PC-3 (cell line): ENCODE results near the gene CCDC88B. TPM values are rescaled to one million over a fixed set of nuclear protein-coding genes. Genes with fewer than 3 reads are reported as not detected.

Experiments
- ATAC-seq: fragments of 200-7000 bp; cut with Tn5 transposase; 2 replicates; pipeline ENCODE4 v1.9.1; 2020; ENCODE audit warnings: mild to moderate bottlenecking, moderate library complexity
- BruUV-seq: library from RNA; stranded (reverse); fragments of 400-500 nt; replicated peaks from 2 replicates; lab custom pipeline; 2021; lab: Mats Ljungman, UMichigan
- CTCF ChIA-PET: fragments of 300-600 bp; sonication (Branson Sonifier 250); formaldehyde crosslinking; loops from one replicate; lab custom pipeline; 2022; ENCODE audit warnings: antibody characterized with exemption; lab: Charles Lee
- POLR2A ChIA-PET: fragments of 300-600 bp; sonication (Branson Sonifier 250); formaldehyde crosslinking; loops from one replicate; lab custom pipeline; 2022; ENCODE audit warnings: antibody characterized with exemption; ENCODE audit not compliant: unreplicated experiment; lab: Charles Lee
- DNase-seq: peaks from one replicate; pipeline ENCODE4 v3.0.0-alpha.2; 2015
- H2AFZ ChIP-seq: fragments of 300-600 bp; sonication (generic); 2 replicates; pipeline ENCODE4 v1.6.0; 2016; ENCODE audit warnings: antibody characterized with exemption, low read length
- H3F3A ChIP-seq: fragments of 300-600 bp; sonication (generic); one replicate; pipeline ENCODE4 v1.6.0; 2017; ENCODE audit warnings: antibody characterized with exemption, low read length, control low read depth, mild to moderate bottlenecking; ENCODE audit not compliant: unreplicated experiment
- H3K27ac ChIP-seq: fragments of 300-600 bp; sonication (generic); 2 replicates; pipeline ENCODE4 v1.5.1; 2016; ENCODE audit warnings: mild to moderate bottlenecking, low read length
- H3K27me3 ChIP-seq: fragments of 300-600 bp; sonication (generic); 2 replicates; pipeline ENCODE4 v1.6.1; 2016; ENCODE audit warnings: low read length, mixed read lengths
- H3K36me3 ChIP-seq: fragments of 300-600 bp; sonication (generic); 2 replicates; pipeline ENCODE4 v1.6.1; 2016; ENCODE audit warnings: low read depth, mixed run types, low read length, mixed read lengths
- H3K4me1 ChIP-seq: fragments of 300-600 bp; sonication (generic); 2 replicates; pipeline ENCODE4 v1.5.1; 2016; ENCODE audit warnings: low read length; ENCODE audit not compliant: insufficient read depth
- H3K4me2 ChIP-seq: fragments of 300-600 bp; sonication (generic); 2 replicates; pipeline ENCODE4 v1.6.0; 2016; ENCODE audit warnings: low read length
- H3K4me3 ChIP-seq: fragments of 300-600 bp; sonication (generic); 2 replicates; pipeline ENCODE4 v1.5.1; 2016; ENCODE audit warnings: mild to moderate bottlenecking, low read length, mixed read lengths
- H3K79me2 ChIP-seq: fragments of 300-600 bp; sonication (generic); 2 replicates; pipeline ENCODE4 v1.6.1; 2017; ENCODE audit warnings: low read length, mixed read lengths
- H3K9ac ChIP-seq: fragments of 300-600 bp; sonication (generic); 2 replicates; pipeline ENCODE4 v1.6.0; 2016; ENCODE audit warnings: mild to moderate bottlenecking, low read length
- H3K9me2 ChIP-seq: fragments of 300-600 bp; sonication (generic); replicated peaks from 2 replicates; pipeline ENCODE4 v1.6.1; 2016; ENCODE audit warnings: mixed run types, low read length, mixed read lengths
- H3K9me3 ChIP-seq: fragments of 300-600 bp; sonication (generic); 2 replicates; pipeline ENCODE4 v1.6.1; 2016; ENCODE audit warnings: low read length, mixed read lengths
- H4K20me1 ChIP-seq: fragments of 300-600 bp; sonication (generic); 2 replicates; pipeline ENCODE4 v1.6.1; 2016; ENCODE audit warnings: low read length, mixed read lengths
- EZH2 ChIP-seq: fragments of 300-600 bp; sonication (generic); IDR thresholded peaks from one replicate; pipeline ENCODE4 v1.6.1; 2017; ENCODE audit warnings: antibody characterized with exemption, mild to moderate bottlenecking, low read length; ENCODE audit not compliant: unreplicated experiment
- EZH2phosphoT487 ChIP-seq: fragments of 300-600 bp; sonication (generic); IDR thresholded peaks from 2 replicates; pipeline ENCODE4 v1.6.1; 2018; ENCODE audit warnings: mild to moderate bottlenecking, antibody characterized with exemption, low read length, borderline replicate concordance
- intact Hi-C: fragments of 100-400 bp; cut with micrococcal nuclease; formaldehyde crosslinking; loops from 2 replicates; pipeline ENCODE4 v1.9.0; 2023
- total RNA-seq: library from RNA; depleted of rRNA; stranded (reverse); fragments of >200 nt; gene quantifications from 2 replicates; pipeline ENCODE4 v1.2.3, GENCODE V29; 2014
- TF ChIP-seq, protein P1 (sequence below): fragments of 300-600 bp; sonication (generic); conservative IDR thresholded peaks from 2 replicates; pipeline ENCODE4 v1.5.1; 2017; ENCODE audit warnings: antibody characterized with exemption, low read depth, mild to moderate bottlenecking, low read length

Gene CCDC88B
- total RNA-seq, 1 experiment from 2014 or later, result 21.0 TPM

DNA sequence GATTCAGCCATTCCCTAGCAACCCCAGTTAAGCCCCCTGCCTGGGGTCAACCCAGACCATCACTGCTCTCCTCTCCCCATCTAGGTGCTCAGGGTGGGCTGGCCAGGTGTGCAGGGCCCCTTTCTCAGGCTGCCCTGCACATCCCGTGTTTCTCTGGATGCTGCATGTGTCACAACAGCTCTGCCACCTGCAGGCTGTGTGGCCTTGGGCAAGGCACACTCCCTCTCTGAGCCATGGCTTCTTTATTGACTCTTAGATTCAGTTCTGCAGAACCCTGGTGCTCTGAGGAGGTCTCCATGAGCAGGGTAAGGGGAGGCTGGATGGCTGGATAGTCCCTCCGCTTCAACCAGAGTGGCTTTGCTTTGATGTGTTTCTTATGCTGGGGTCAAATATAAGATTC, 43.6 kb downstream of the CCDC88B start:
- intact Hi-C loops, result no loop called here
- Histone ChIP-seq H3K36me3 (no peaks in the 10 kb centered on the region), H3K27ac (no peak overlapping the region), H3K4me1 (peaks cover 14% of the 10 kb centered on the region), H3K9me2 (no peaks in the 10 kb centered on the region), H3K27me3 (no peaks in the 10 kb centered on the region), H4K20me1 (no peaks in the 10 kb centered on the region), H3F3A (no peaks in the 10 kb centered on the region), H3K4me3 (no peak overlapping the region), H3K9ac (no peak overlapping the region), H2AFZ (no peak overlapping the region), H3K4me2 (no peak overlapping the region), H3K79me2 (no peaks in the 10 kb centered on the region), H3K9me3 (no peaks in the 10 kb centered on the region)
- POLR2A ChIA-PET, result no interaction called here
- no peak for ATAC-seq
- CTCF ChIA-PET, result no interaction called here
- TF ChIP-seq EZH2 (no peak), EZH2phosphoT487 (no peak)
- TF ChIP-seq, protein P1, sequence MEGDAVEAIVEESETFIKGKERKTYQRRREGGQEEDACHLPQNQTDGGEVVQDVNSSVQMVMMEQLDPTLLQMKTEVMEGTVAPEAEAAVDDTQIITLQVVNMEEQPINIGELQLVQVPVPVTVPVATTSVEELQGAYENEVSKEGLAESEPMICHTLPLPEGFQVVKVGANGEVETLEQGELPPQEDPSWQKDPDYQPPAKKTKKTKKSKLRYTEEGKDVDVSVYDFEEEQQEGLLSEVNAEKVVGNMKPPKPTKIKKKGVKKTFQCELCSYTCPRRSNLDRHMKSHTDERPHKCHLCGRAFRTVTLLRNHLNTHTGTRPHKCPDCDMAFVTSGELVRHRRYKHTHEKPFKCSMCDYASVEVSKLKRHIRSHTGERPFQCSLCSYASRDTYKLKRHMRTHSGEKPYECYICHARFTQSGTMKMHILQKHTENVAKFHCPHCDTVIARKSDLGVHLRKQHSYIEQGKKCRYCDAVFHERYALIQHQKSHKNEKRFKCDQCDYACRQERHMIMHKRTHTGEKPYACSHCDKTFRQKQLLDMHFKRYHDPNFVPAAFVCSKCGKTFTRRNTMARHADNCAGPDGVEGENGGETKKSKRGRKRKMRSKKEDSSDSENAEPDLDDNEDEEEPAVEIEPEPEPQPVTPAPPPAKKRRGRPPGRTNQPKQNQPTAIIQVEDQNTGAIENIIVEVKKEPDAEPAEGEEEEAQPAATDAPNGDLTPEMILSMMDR, result no peak
- no TSS peak for BruUV-seq
- DNase-seq, result no peak

GRCh38 chr11:64384028-64384737, 44.2 kb downstream of the CCDC88B start:
- H4K20me1 ChIP-seq, result no peaks in the 10 kb centered on the region
- BruUV-seq, result no TSS peak
- H3K79me2 ChIP-seq, result no peaks in the 10 kb centered on the region
- H3K9ac ChIP-seq, result no peak overlapping the region
- H3K36me3 ChIP-seq, result no peaks in the 10 kb centered on the region
- no peak for ATAC-seq
- no peaks in the 10 kb centered on the region for H3K9me3 ChIP-seq
- TF ChIP-seq EZH2phosphoT487, result no peak
- no peak for TF ChIP-seq EZH2
- TF ChIP-seq, protein P1, result no peak
- H3K4me3 ChIP-seq, result no peak overlapping the region
- no peaks in the 10 kb centered on the region for H3K27me3 ChIP-seq
- POLR2A ChIA-PET, result no interaction called here
- intact Hi-C loops, result no loop called here
- CTCF ChIA-PET, result no interaction called here
- H3K4me1 ChIP-seq, result peaks cover 12% of the 10 kb centered on the region
- no peak for DNase-seq
- no peaks in the 10 kb centered on the region for H3F3A ChIP-seq
- H2AFZ ChIP-seq, result no peak overlapping the region
- no peak overlapping the region for H3K27ac ChIP-seq
- H3K4me2 ChIP-seq, result no peak overlapping the region
- no peaks in the 10 kb centered on the region for H3K9me2 ChIP-seq
